Endothelial cell of umbilical vein (primary cell): Measurements from ENCODE around the gene ZNF792. TPM values are rescaled to one million over a fixed set of nuclear protein-coding genes. Genes with fewer than 3 reads are reported as not detected.

Experiments used
- BruUV-seq: library from RNA; stranded (reverse); fragments of 400-500 nt; replicated peaks from 2 replicates; lab custom pipeline; 2021; lab: Mats Ljungman, UMichigan
- CTCF ChIA-PET: fragments of 300-600, 350-600 bp; sonication (Branson Sonifier 250); formaldehyde crosslinking; loops from one replicate; lab custom pipeline; 2021; ENCODE audit warnings: antibody characterized with exemption, inconsistent platforms; lab: Charles Lee
- POLR2A ChIA-PET: fragments of 300-600, 350-600 bp; sonication (Branson Sonifier 250); formaldehyde crosslinking; loops from one replicate; lab custom pipeline; 2021; ENCODE audit warnings: antibody characterized with exemption, inconsistent platforms; lab: Charles Lee
- DNase-seq: peaks from one replicate; pipeline ENCODE4 v3.0.0-alpha.2; 2011; ENCODE audit warnings: low read depth, low spot score
- FAIRE-seq: peaks from 2 replicates; lab custom pipeline; 2011; peaks lifted over from hg19 to GRCh38; lab: Jason Lieb, UNC
- H2AFZ ChIP-seq: 2 replicates; pipeline ENCODE4 v1.6.0; 2012; ENCODE audit warnings: low read depth, low read length, control low read depth, inconsistent platforms
- H3K27ac ChIP-seq: 2 replicates; pipeline ENCODE4 v1.5.1; 2011; ENCODE audit warnings: low read depth, mild to moderate bottlenecking, control low read depth, low read length, moderate library complexity; ENCODE audit not compliant: insufficient read depth
- H3K27me3 ChIP-seq, 2 experiments: 2 replicates each; pipeline versions ENCODE4 v1.6.0 to v1.6.1; 2011; ENCODE audit warnings: low read length in 2 of 2, mixed read lengths in 1 of 2; ENCODE audit not compliant: control insufficient read depth in 2 of 2, insufficient read depth in 2 of 2
- H3K36me3 ChIP-seq, 2 experiments: 2 replicates in 1 of 2; 3 replicates in 1 of 2; pipeline ENCODE4 v1.5.1; 2011; ENCODE audit warnings: low read length in 2 of 2, mild to moderate bottlenecking in 1 of 2, moderate library complexity in 1 of 2; ENCODE audit not compliant: control insufficient read depth in 2 of 2, insufficient read depth in 2 of 2; ENCODE audit errors: extremely low read depth in 1 of 2
- H3K4me1 ChIP-seq: 3 replicates; pipeline ENCODE4 v1.5.1; 2011; ENCODE audit warnings: mild to moderate bottlenecking, low read length; ENCODE audit not compliant: control insufficient read depth, insufficient read depth; ENCODE audit errors: extremely low read depth
- H3K4me2 ChIP-seq: 2 replicates; pipeline ENCODE4 v1.6.1; 2011; ENCODE audit warnings: low read length, control low read depth, mixed read lengths; ENCODE audit not compliant: insufficient read depth
- H3K4me3 ChIP-seq, 3 experiments: fragments of 200-600 bp in 1 of 3; sonication (generic), shearing (Covaris generic) in 1 of 3; replicated peaks in 1 of 3; 2 replicates each; pipeline ENCODE4 v1.5.1; 2011 to 2016; ENCODE audit warnings: control low read depth in 3 of 3, low read length in 3 of 3, mild to moderate bottlenecking in 2 of 3, inconsistent platforms in 1 of 3, low read depth in 1 of 3, moderate library complexity in 1 of 3; ENCODE audit not compliant: insufficient read depth in 1 of 3
- H3K79me2 ChIP-seq: 2 replicates; pipeline ENCODE4 v1.6.0; 2012; ENCODE audit warnings: low read length, inconsistent platforms; ENCODE audit not compliant: control insufficient read depth, insufficient read depth
- H3K9ac ChIP-seq: replicated peaks from 2 replicates; pipeline ENCODE3; 2011; ENCODE audit warnings: low read length, control low read depth; ENCODE audit not compliant: insufficient read depth; ENCODE audit errors: extremely low read depth
- H3K9me1 ChIP-seq: replicated peaks from 3 replicates; pipeline ENCODE4 v1.6.0; 2011; ENCODE audit warnings: mild to moderate bottlenecking, low read length; ENCODE audit not compliant: control insufficient read depth, insufficient read depth; ENCODE audit errors: extremely low read depth
- H3K9me3 ChIP-seq: replicated peaks from 2 replicates; pipeline ENCODE4 v1.5.1; 2012; ENCODE audit warnings: low read length, inconsistent platforms; ENCODE audit not compliant: control insufficient read depth, insufficient read depth
- H4K20me1 ChIP-seq: replicated peaks from 2 replicates; pipeline ENCODE3; 2011; ENCODE audit warnings: mild to moderate bottlenecking, low read length; ENCODE audit not compliant: control insufficient read depth, insufficient read depth; ENCODE audit errors: extremely low read depth
- EZH2 ChIP-seq: IDR thresholded peaks from 2 replicates; pipeline ENCODE4 v1.6.1; 2012; ENCODE audit warnings: borderline replicate concordance, low read depth, mild to moderate bottlenecking, moderate library complexity, low read length, inconsistent platforms; ENCODE audit not compliant: severe bottlenecking
- FOS ChIP-seq: IDR thresholded peaks from 2 replicates; pipeline ENCODE4 v1.6.1; 2011; ENCODE audit warnings: mild to moderate bottlenecking, low read length, moderate library complexity, borderline replicate concordance; ENCODE audit not compliant: insufficient read depth
- GATA2 ChIP-seq: IDR thresholded peaks from 2 replicates; pipeline ENCODE4 v1.7.0; 2011; ENCODE audit warnings: low read depth, mild to moderate bottlenecking, moderate library complexity, mixed read lengths, low read length; ENCODE audit not compliant: insufficient read length, insufficient read depth
- JUN ChIP-seq: IDR thresholded peaks from 2 replicates; pipeline ENCODE4 v1.6.1; 2011; ENCODE audit warnings: borderline replicate concordance, low read depth; ENCODE audit not compliant: insufficient read length, insufficient read depth
- POLR2AphosphoS5 ChIP-seq: IDR thresholded peaks from 2 replicates; pipeline ENCODE4 v1.6.1; 2012; ENCODE audit warnings: low read depth, mild to moderate bottlenecking, control low read depth, low read length, moderate library complexity; ENCODE audit not compliant: insufficient read depth
- dilution Hi-C: fragments of 300-500 bp; cut with MboI; formaldehyde crosslinking; loops from one replicate; pipeline ENCODE4 v1.15.0; 2019; ENCODE audit warnings: low sequenced_read_pairs; ENCODE audit not compliant: extremely low pct_ligation_motif_present
- intact Hi-C: fragments of 100-400 bp; cut with micrococcal nuclease; formaldehyde crosslinking; loops from one replicate; pipeline ENCODE4 v1.10.0; 2022
- polyA plus RNA-seq, 4 experiments: library from polyadenylated mRNA; depleted of rRNA in 3 of 4; stranded (reverse) in 3 of 4; unstranded in 1 of 4; fragments of >200 nt; gene quantifications; 2 replicates each; pipeline versions ENCODE4 v1.2.1 to v1.2.3, GENCODE V29; 2011 to 2012; ENCODE audit warnings: missing spikeins in 1 of 4
- total RNA-seq: library from RNA; stranded (reverse); gene quantifications from 2 replicates; pipeline ENCODE4 v1.2.3, GENCODE V29; 2021
- TF ChIP-seq, protein P1 (sequence below): IDR thresholded peaks from 2 replicates; pipeline ENCODE4 v1.6.1; 2011; ENCODE audit not compliant: insufficient read depth, insufficient read length
- TF ChIP-seq, protein P2 (sequence below), 2 donors: IDR thresholded peaks; 1 replicate in 1 of 2; 2 replicates in 1 of 2; pipeline ENCODE4 v1.5.1; 2011; ENCODE audit warnings: low read length in 2 of 2, mild to moderate bottlenecking in 2 of 2, moderate library complexity in 2 of 2, control low read depth in 1 of 2, inconsistent platforms in 1 of 2, low read depth in 1 of 2; ENCODE audit not compliant: insufficient read depth in 1 of 2; ENCODE audit errors: extremely low read depth in 1 of 2

ZNF792 gene
- total and polyA plus RNA-seq, 2 donors (not counting 3 experiments of a cell fraction or from before 2014, with no cell fraction given) = 11.3 to 19.8 TPM

- POLR2A ChIA-PET = no interaction called here
Observed at GRCh38 chr19:34953092-34953491, 10.9 kb downstream of the ZNF792 start.

More at GRCh38 chr19:34953092-34953491, 10.9 kb downstream of the ZNF792 start:
- Histone ChIP-seq H2AFZ (no peak overlapping the region), H3K9ac (no peak overlapping the region), H3K27ac (no peak overlapping the region), H3K9me1 (no peaks in the 10 kb centered on the region), H4K20me1 (no peaks in the 10 kb centered on the region), H3K4me3 (no peak overlapping the region), H3K79me2 (peaks cover 13% of the 10 kb centered on the region), H3K4me2 (no peak overlapping the region), H3K9me3 (peaks cover 24% of the 10 kb centered on the region), H3K27me3 (no peaks in the 10 kb centered on the region), H3K36me3 (peaks cover 17% of the 10 kb centered on the region in 2 experiments), H3K4me1 (no peaks in the 10 kb centered on the region)
- TF ChIP-seq FOS (no peak), JUN (no peak), POLR2AphosphoS5 (no peak), GATA2 (no peak), EZH2 (no peak)
- TF ChIP-seq, protein P1, sequence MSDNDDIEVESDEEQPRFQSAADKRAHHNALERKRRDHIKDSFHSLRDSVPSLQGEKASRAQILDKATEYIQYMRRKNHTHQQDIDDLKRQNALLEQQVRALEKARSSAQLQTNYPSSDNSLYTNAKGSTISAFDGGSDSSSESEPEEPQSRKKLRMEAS = no peak
- TF ChIP-seq, protein P2, sequence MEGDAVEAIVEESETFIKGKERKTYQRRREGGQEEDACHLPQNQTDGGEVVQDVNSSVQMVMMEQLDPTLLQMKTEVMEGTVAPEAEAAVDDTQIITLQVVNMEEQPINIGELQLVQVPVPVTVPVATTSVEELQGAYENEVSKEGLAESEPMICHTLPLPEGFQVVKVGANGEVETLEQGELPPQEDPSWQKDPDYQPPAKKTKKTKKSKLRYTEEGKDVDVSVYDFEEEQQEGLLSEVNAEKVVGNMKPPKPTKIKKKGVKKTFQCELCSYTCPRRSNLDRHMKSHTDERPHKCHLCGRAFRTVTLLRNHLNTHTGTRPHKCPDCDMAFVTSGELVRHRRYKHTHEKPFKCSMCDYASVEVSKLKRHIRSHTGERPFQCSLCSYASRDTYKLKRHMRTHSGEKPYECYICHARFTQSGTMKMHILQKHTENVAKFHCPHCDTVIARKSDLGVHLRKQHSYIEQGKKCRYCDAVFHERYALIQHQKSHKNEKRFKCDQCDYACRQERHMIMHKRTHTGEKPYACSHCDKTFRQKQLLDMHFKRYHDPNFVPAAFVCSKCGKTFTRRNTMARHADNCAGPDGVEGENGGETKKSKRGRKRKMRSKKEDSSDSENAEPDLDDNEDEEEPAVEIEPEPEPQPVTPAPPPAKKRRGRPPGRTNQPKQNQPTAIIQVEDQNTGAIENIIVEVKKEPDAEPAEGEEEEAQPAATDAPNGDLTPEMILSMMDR (IDR thresholded peaks at IDR 0.05; ENCODE audit: extremely low read depth in 1 of 2, insufficient read depth in 1 of 2, low read depth in 1 of 2, low read length in 2 of 2) = no peak
- CTCF ChIA-PET = interaction anchor here (1.3 kb wide), 1 partner anchor 8 kb away, joined by 3 read pairs; no protein-coding TSS in a partner anchor
- no peak for DNase-seq
- FAIRE-seq = no peak
- intact Hi-C loops = no loop called here
- BruUV-seq = no TSS peak
- dilution Hi-C loops = no loop called here
